Measurements from ENCODE around the gene LMO4. TPM values are rescaled to one million over a fixed set of nuclear protein-coding genes. Genes with fewer than 3 reads are reported as not detected.
A peak's percentile ranks its signal among the peaks of the same experiment; 100 is the strongest.

The LMO4 gene
- total and polyA plus RNA-seq, 2 of the 13 experiments (the other 11 are each of a cell fraction or from before 2014, with no cell fraction given): 19.3 to 49.9 TPM

- no peak for TF ChIP-seq ZHX1 (CRISPR knock-in tag; IDR thresholded peaks at IDR 0.05; ENCODE audit: low read depth)
- peak; percentile 86 for TF ChIP-seq SP2 (CRISPR knock-in tag; IDR thresholded peaks at IDR 0.05)
- 0 out of 2 replicates have a peak, but pooled peaks have one; percentile 5 for TF ChIP-seq MYPOP (CRISPR knock-in tag; IDR thresholded peaks at IDR 0.05)
- no peak for TF ChIP-seq FIP1L1 (IDR thresholded peaks at IDR 0.05; ENCODE audit: borderline replicate concordance, insufficient read depth, low read depth, low read length)
- TF ChIP-seq HOXA3 (CRISPR knock-in tag; IDR thresholded peaks at IDR 0.05): peak; percentile 40; the same call in 1 of the 2 replicates
- no peak for TF ChIP-seq ZKSCAN8 (CRISPR knock-in tag; IDR thresholded peaks at IDR 0.05; ENCODE audit: borderline replicate concordance)
- TF ChIP-seq ZBTB40 (IDR thresholded peaks at IDR 0.05): no peak
- no peak for TF ChIP-seq ZBTB40 (CRISPR knock-in tag; IDR thresholded peaks at IDR 0.05)
- TF ChIP-seq ZNF101 (CRISPR knock-in tag; IDR thresholded peaks at IDR 0.05; ENCODE audit: borderline replicate concordance, low read depth): no peak
- no peak for TF ChIP-seq SIX4 (CRISPR knock-in tag; IDR thresholded peaks at IDR 0.05)
- no peak for TF ChIP-seq DNMT1 (CRISPR knock-in tag; IDR thresholded peaks at IDR 0.05)
Observed at GRCh38 chr1:87328272-87329050, at the start of gene LMO4 (continued).
